HPDE6-E6E7 (cell line): ENCODE data around the gene AGBL4.

Experiments used
- DNase-seq: peaks from one replicate; pipeline ENCODE4 v3.0.0; 2011; ENCODE audit warnings: missing footprints; ENCODE audit errors: extremely low spot score

The AGBL4 gene

GRCh38 chr1:48767975-48768510 is 1255.7 kb downstream of the AGBL4 start:
- DNase-seq: no peak

DNA sequence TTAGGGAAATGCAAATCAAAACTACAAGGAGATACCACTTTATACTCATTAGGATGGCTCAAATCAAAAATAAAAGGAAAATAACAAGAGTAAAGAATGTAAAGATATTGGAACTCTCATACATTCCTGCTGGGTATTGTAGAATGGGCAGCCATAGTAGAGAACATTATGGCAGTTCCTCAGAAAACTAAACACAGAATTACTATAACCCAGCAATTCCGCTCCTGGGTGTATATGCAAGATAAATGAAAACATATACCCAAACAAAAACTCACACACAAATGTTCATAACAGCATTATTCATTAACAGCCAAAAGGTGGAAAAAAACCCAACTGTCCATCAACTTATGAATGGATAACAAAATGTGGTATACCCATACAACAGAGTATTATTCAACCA is 1258.4 kb downstream of the AGBL4 start:
- DNase-seq: no peak

GRCh38 chr1:48761986-48762385 is 1261.8 kb downstream of the AGBL4 start:
- DNase-seq: no peak

- DNase-seq: no peak
Observed at GRCh38 chr1:48761411-48761810, 1262.3 kb downstream of the AGBL4 start.

DNA sequence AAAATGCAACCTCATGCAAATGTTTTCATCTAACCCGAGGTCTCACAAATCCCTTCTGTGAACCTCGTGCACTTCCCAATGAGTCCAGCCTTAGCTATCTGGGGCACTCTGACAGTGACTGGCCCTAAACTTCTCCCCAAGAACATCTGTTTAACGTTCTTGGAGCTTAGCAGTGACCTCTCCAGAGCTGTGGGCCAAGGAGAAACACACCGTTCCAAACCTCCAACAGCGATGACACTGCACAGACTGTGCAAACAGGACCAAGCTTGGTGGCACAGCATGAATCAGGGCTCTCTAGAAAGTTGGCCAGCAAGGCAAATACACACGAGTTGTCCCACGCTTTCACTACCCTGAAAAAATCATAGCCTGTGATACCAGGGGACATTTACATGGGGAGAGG is 1262.9 kb downstream of the AGBL4 start:
- no peak for DNase-seq

GRCh38 chr1:48758976-48759375 is 1264.8 kb downstream of the AGBL4 start:
- no peak for DNase-seq

DNA sequence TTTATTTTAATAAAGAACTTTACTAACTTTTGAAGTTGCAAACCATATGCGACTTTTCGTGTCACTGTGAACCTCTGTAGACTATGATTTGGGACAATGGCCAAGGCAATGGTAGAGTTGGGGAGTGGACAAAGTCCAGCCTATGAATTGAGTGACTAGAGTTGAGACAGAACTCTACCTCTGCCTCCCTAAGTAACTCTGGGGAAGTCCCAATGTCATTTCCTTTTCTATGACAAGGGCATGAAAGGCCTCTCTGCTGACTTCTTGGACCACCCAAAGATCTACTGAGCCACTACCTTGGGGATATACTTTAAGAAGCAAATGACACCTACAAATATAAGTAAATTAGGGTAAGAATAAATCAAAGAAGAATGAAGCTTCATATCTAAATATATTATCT is 1266.4 kb downstream of the AGBL4 start:
- no peak for DNase-seq

GRCh38 chr1:48756683-48757316 is 1267.0 kb downstream of the AGBL4 start:
- DNase-seq: no peak

DNA sequence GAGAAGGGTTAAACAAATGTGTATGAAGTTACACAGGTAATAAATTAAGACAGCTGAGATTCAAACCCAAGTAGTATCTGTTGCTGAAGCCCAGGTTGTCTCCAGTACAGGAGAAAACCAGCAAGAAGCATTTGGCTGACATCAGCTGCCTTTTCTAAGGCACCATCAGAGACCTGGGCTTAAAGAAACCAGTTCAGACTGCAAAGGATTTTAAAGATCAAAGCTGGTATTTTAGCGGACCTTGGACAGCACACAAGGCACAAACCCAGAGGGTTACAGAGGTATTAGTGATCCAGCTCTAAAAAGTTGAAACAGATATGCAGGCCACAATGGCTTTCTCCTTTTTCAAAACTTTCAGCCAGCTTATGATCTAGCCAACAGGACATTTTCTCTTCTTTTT is 1270.5 kb downstream of the AGBL4 start:
- DNase-seq: no peak

GRCh38 chr1:48750109-48750508 is 1273.6 kb downstream of the AGBL4 start:
- no peak for DNase-seq

- DNase-seq: no peak
Observed at GRCh38 chr1:48749068-48749467, 1274.7 kb downstream of the AGBL4 start.

- DNase-seq: no peak
Observed at GRCh38 chr1:48746906-48747305, 1276.8 kb downstream of the AGBL4 start.

- DNase-seq: no peak
Observed at GRCh38 chr1:48744032-48744431, 1279.7 kb downstream of the AGBL4 start.

DNA sequence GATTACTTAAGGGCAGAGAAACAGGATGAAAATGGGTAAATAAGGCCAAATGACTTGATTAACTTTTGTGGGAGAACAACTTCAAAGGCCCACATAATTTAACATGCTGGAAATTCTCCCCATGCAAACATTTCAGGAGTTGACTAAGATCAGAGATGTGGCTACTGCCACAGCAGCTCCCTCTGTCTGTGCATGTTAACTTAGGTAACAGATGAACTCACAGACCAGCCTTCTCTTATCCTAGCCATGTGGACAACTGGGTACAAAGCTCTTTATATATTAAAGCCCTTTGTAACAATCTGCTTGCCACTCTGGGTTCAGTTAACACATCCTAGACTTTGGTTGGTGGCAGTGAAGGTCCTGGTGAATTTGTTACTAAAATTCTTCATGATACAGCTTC is 1280.3 kb downstream of the AGBL4 start:
- no peak for DNase-seq

DNA sequence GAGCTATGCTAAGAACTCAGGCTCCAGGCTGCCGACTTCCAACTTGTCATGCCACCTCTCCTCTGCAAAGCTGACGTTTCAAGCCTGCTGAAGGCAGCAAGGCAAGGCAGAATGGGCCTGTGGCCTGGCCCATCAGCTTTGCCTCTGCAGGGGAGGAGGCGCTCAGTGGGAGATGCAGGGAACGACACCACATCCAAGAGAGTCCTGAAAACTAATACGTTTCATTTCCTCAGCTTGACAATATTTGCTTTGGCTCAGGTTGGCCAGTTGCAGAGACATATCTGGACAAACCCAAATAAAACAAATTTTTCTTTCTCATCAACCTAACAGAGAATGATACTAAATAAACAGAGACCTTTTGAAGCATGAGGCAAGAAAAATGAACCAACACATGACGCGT is 1282.4 kb downstream of the AGBL4 start:
- no peak for DNase-seq

- DNase-seq: no peak
Observed at GRCh38 chr1:48740621-48741020, 1283.1 kb downstream of the AGBL4 start.

DNA sequence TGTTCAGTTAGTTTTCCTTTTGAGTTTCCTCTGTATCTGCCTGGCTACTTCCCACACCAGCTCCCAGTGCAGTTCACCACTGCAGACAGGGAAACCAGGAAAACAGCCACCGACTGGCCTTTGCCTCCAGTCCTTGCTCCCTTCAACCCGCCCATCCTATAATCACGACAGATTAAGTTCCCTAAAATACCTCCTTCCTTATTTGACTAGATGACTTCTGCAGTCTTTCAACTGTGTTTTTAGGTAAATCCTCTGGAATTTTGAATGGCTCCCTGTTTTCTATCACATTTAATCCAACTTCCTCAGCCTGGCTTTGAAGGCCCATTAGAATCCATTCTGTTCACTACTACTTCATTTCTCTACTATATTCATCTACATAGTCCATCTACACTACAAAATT is 1284.7 kb downstream of the AGBL4 start:
- no peak for DNase-seq

DNA sequence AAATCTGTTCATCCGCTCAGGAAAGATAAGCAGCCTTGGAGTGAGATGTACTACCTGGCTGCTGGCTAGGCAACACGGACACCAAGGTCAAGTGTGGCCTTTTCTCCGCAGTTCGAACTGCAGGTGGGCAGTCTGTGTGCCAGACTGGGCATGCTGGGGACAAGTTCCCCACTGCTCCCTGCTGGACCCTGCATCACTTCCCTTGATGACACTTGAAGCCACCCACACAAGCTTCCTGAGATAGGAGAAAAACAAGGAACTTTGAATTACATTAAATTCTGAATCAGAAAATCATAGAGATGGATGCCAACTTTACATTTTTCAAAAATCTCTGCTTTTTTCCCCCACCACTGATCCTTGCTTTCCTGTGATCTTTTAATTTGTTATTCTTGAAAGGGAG is 1285.4 kb downstream of the AGBL4 start:
- no peak for DNase-seq

DNA sequence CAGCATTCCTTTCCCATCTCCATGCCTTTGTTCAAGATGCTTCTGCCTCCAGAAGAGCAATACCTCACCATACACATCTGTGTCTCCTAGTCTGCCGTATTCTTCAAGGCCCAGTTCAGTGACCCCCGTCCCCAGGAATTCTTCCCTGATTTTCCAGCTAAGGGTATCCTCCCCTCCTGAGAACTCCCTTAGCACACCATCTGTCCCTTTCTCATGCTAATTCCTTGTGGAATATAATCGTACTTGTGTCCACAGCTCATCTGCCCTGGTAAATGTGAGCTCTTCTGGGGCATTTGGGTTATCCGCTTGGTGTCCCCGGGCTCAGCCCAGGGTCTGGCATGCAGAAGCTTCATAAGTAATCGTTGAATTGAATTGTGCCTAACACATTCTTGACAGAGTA is 1288.0 kb downstream of the AGBL4 start:
- no peak for DNase-seq

- no peak for DNase-seq
Observed at GRCh38 chr1:48730164-48730910, 1293.4 kb downstream of the AGBL4 start.

- DNase-seq: no peak
Observed at GRCh38 chr1:48728584-48728983, 1295.2 kb downstream of the AGBL4 start.

GRCh38 chr1:48726557-48727215 is 1297.1 kb downstream of the AGBL4 start:
- no peak for DNase-seq

DNA sequence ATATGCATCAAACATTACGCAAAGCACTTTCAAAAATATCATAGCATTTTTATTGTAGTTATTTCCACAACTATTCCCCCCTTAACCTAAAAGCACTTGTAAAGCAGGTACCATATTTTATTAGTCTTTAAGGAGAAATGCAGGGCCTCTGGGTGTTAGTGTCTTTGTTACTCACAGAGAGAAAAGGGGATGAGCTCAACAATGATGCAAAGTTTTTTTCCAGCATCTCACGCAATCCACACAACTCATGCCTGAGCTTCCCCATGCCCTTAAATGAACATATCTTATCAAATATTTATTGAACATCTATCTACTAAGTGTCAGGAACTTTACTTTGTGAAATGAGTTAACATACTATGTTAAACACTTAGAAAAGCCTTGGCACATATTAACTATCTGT is 1297.6 kb downstream of the AGBL4 start:
- DNase-seq: no peak
